Panc1 (cell line): ENCODE data around the gene RPP25L. TPM values are rescaled to one million over a fixed set of nuclear protein-coding genes. Genes with fewer than 3 reads are reported as not detected.

Experiments
- ATAC-seq: fragments of 200-7000 bp; cut with Tn5 transposase; 2 replicates; pipeline ENCODE4 v1.9.1; 2020; ENCODE audit warnings: mild to moderate bottlenecking, moderate library complexity
- BruUV-seq: library from RNA; stranded (reverse); fragments of 400-500 nt; replicated peaks from 2 replicates; lab custom pipeline; 2021; lab: Mats Ljungman, UMichigan
- CTCF ChIA-PET: fragments of 300-600 bp; sonication (Branson Sonifier 250); formaldehyde crosslinking; loops from one replicate; lab custom pipeline; 2022; ENCODE audit warnings: antibody characterized with exemption; lab: Charles Lee
- POLR2A ChIA-PET: fragments of 300-600 bp; sonication (Branson Sonifier 250); formaldehyde crosslinking; loops from one replicate; lab custom pipeline; 2022; ENCODE audit warnings: antibody characterized with exemption; lab: Charles Lee
- DNase-seq: peaks from one replicate; pipeline ENCODE4 v3.0.0-alpha.2; 2010; ENCODE audit warnings: low read depth, low spot score
- H3K27ac ChIP-seq: 2 replicates; pipeline ENCODE4 v1.5.1; 2011; ENCODE audit warnings: mild to moderate bottlenecking, low read length, inconsistent platforms
- H3K27me3 ChIP-seq: fragments of 200-500 bp; sonication (Bioruptor generic); 2 replicates; pipeline ENCODE4 v1.6.0; 2014; ENCODE audit warnings: low read length, inconsistent platforms; ENCODE audit not compliant: control insufficient read depth, insufficient read depth
- H3K36me3 ChIP-seq: fragments of 200-500 bp; sonication (Bioruptor generic); 2 replicates; pipeline ENCODE4 v1.5.1; 2014; ENCODE audit warnings: inconsistent platforms, mild to moderate bottlenecking, low read length, moderate library complexity; ENCODE audit not compliant: control insufficient read depth, insufficient read depth
- H3K4me1 ChIP-seq: 2 replicates; pipeline ENCODE4 v1.5.1; 2011; ENCODE audit warnings: inconsistent platforms, mild to moderate bottlenecking, low read length, moderate library complexity; ENCODE audit not compliant: control insufficient read depth, insufficient read depth
- H3K4me3 ChIP-seq, 2 experiments: 2 replicates each; pipeline ENCODE4 v1.5.1; 2011 to 2012; ENCODE audit warnings: low read depth in 2 of 2, low read length in 2 of 2, mild to moderate bottlenecking in 2 of 2, inconsistent platforms in 1 of 2, moderate library complexity in 1 of 2
- H3K9me3 ChIP-seq: fragments of 200-500 bp; sonication (Bioruptor generic); 2 replicates; pipeline ENCODE4 v1.5.1; 2014; ENCODE audit warnings: low read depth, mild to moderate bottlenecking, inconsistent platforms, low read length, moderate library complexity; ENCODE audit not compliant: control insufficient read depth, insufficient read depth
- POLR2AphosphoS5 ChIP-seq: IDR thresholded peaks from 2 replicates; pipeline ENCODE4 v1.6.1; 2012; ENCODE audit warnings: mild to moderate bottlenecking, low read depth, low read length, moderate library complexity
- REST ChIP-seq, 2 experiments: IDR thresholded peaks; 2 replicates each; pipeline ENCODE4 v1.6.1; 2011 to 2012; ENCODE audit warnings: low read depth in 2 of 2, control low read depth in 1 of 2, low read length in 1 of 2, mild to moderate bottlenecking in 1 of 2, moderate library complexity in 1 of 2; ENCODE audit not compliant: insufficient read depth in 1 of 2
- SIN3A ChIP-seq: IDR thresholded peaks from 2 replicates; pipeline ENCODE4 v1.6.1; 2012; ENCODE audit warnings: low read depth, mild to moderate bottlenecking, low read length, moderate library complexity, borderline replicate concordance; ENCODE audit not compliant: insufficient read depth
- TCF7L2 ChIP-seq: IDR thresholded peaks from 2 replicates; pipeline ENCODE4 v1.6.1; 2011; ENCODE audit warnings: mild to moderate bottlenecking, low read depth, low read length, inconsistent platforms
- in situ Hi-C: cut with HindIII; loops from 2 replicates; pipeline ENCODE4 v1.10.0; 2016; ENCODE audit warnings: low sequenced_read_pairs, low pct_unique_long_range_greater_than_20kb
- intact Hi-C: fragments of 100-400 bp; cut with micrococcal nuclease; formaldehyde crosslinking; loops from one replicate; pipeline ENCODE4 v1.10.0; 2022; ENCODE audit not compliant: unreplicated experiment
- total RNA-seq: library from RNA; stranded (reverse); gene quantifications from one replicate; pipeline ENCODE4 v1.2.1, GENCODE V29; 2021; ENCODE audit not compliant: unreplicated experiment
- TF ChIP-seq, protein P1 (sequence below): fragments of 450-650 bp; IDR thresholded peaks from 2 replicates; pipeline ENCODE4 v1.5.1; 2017; ENCODE audit warnings: mild to moderate bottlenecking

RPP25L gene
- total RNA-seq, 1 experiment from 2014 or later = 30.4 TPM

DNA sequence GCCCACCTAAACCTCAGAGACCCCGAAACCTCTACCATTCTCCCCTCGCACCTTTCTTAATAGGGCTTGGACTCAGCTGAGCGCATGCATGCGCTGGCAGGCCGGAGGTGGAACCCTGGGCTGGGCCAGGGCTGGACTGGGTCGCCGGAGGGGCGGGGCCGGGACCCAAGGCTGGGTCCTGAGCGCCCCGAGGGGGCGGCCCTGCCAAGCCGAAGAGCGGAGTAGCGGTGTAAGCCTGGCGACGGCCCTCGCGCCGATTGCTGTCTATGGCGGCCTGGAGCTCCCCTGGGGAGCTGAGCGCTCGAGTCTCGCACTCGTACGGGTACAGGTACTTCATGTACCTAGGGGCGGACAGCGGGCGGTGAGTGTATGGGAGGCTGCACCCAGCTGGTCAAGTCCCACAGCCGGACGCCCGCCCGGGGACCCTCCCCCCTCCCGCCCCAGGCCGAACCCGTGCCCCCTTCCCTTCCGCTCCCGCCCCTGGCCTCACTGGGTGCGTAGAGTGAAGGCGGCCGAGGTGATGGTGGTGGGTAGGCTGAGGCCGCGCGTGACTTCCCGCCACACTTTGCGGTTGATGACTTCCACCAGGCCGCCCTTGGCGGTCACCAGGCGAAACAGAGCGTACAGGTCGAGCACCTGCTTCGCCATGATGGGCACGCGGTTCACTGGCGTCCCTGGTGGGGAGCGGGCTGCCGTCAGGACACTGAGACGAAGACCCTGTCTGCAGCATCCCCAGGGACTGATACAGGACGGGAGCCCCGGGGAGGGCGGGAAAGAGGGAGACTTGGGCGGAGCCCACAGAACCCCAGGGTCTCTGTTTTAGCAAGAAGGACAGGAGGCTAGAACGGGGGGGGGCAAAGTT is 11.7 kb upstream of the RPP25L start:
- ATAC-seq = no peak

More for the DNA sequence above, 11.7 kb upstream of the RPP25L start:
- POLR2A ChIA-PET = no interaction called here
- H3K4me1 ChIP-seq = peaks cover 11% of the 10 kb centered on the region; the same call in 1 of the 2 replicates
- TF ChIP-seq REST (IDR thresholded peaks at IDR 0.05; ENCODE audit: insufficient read depth in 1 of 2, low read depth in 2 of 2, low read length in 1 of 2) = no peak
- TF ChIP-seq SIN3A = no peak
- TF ChIP-seq TCF7L2 = no peak
- no peak for TF ChIP-seq POLR2AphosphoS5
- TF ChIP-seq, protein P1, sequence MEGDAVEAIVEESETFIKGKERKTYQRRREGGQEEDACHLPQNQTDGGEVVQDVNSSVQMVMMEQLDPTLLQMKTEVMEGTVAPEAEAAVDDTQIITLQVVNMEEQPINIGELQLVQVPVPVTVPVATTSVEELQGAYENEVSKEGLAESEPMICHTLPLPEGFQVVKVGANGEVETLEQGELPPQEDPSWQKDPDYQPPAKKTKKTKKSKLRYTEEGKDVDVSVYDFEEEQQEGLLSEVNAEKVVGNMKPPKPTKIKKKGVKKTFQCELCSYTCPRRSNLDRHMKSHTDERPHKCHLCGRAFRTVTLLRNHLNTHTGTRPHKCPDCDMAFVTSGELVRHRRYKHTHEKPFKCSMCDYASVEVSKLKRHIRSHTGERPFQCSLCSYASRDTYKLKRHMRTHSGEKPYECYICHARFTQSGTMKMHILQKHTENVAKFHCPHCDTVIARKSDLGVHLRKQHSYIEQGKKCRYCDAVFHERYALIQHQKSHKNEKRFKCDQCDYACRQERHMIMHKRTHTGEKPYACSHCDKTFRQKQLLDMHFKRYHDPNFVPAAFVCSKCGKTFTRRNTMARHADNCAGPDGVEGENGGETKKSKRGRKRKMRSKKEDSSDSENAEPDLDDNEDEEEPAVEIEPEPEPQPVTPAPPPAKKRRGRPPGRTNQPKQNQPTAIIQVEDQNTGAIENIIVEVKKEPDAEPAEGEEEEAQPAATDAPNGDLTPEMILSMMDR = no peak
- DNase-seq = no peak
- H3K36me3 ChIP-seq = no peaks in the 10 kb centered on the region
- no TSS peak for BruUV-seq
- in situ Hi-C loops = no loop called here
- CTCF ChIA-PET = no interaction called here
- no peak overlapping the region for H3K4me3 ChIP-seq
- no peak overlapping the region for H3K27ac ChIP-seq
- peaks cover 7% of the 10 kb centered on the region for H3K27me3 ChIP-seq
- no peaks in the 10 kb centered on the region for H3K9me3 ChIP-seq
- intact Hi-C loops = no loop called here
